ENCODE measurements around the gene ASTL.
"Not testable (repeated sequence)": the region's sequence is repeated elsewhere in the genome, so short reads cannot be mapped to it uniquely, and the experiment has no call there.

The ASTL gene

GRCh38 chr2:96138179-96139145 is at the start of gene ASTL:
ASTL (minus strand) TSS chr2:96138502; CDS start chr2:96138436, 66 bp downstream.
- no peak for DNase-seq (ENCODE audit: low read depth)

- no peak for DNase-seq (ENCODE audit: low read depth)
Observed at GRCh38 chr2:96186562-96186961, 48.3 kb upstream of the ASTL start.

- no peak for DNase-seq (ENCODE audit: low read depth)
Observed at GRCh38 chr2:96185516-96185915, 47.2 kb upstream of the ASTL start.

DNA sequence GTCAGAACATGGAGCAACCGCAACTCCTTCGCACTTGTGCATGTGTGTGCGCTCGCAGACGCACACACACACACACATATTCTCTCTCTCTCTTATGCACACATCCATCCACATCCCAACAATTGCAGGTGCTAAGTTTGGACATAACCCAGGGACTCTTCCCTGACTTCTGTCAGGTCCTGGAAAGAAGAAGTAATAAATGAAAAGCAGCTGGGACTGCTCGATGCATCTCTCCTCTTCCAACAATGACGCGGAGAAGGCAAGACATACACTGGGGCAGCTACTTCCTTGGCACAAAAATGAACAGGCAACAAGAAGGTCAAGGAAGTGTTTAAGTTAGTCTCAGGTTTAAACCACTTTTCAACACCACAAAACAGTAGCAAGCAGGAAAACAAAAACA is 46.7 kb upstream of the ASTL start:
- DNase-seq (ENCODE audit: low read depth), result no peak

- no peak for DNase-seq (ENCODE audit: low read depth)
Observed at GRCh38 chr2:96184188-96184587, 45.9 kb upstream of the ASTL start.

- no peak for DNase-seq (ENCODE audit: low read depth)
Observed at GRCh38 chr2:96181529-96181928, 43.2 kb upstream of the ASTL start.

DNA sequence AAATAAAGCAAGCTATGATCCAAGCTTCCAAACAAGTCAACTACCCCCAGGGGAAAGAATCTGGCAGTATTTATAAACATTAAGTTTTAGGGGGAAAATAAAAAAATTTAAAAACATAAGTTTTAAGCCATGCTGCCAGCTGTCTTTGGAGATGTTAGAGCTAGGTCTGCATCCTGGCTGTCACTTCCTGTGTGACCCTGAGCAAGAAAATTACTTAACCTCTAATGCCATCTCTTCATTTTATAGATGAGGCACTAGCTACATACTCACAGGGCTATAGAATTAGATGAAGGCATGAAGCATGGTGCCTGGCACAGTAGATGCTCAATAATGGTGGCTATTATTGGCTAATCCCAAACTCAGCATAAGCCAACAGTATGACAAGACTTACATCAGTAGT is 42.2 kb upstream of the ASTL start:
- no peak for DNase-seq (ENCODE audit: low read depth)

GRCh38 chr2:96180002-96180401 is 41.7 kb upstream of the ASTL start:
- DNase-seq (ENCODE audit: low read depth), result no peak

GRCh38 chr2:96176661-96177060 is 38.4 kb upstream of the ASTL start:
- no peak for DNase-seq (ENCODE audit: low read depth)

- no peak for DNase-seq (ENCODE audit: low read depth)
Observed at GRCh38 chr2:96175951-96176350, 37.6 kb upstream of the ASTL start.

GRCh38 chr2:96174251-96175144 is 36.2 kb upstream of the ASTL start:
- peak; percentile 55 for DNase-seq (ENCODE audit: low read depth)

GRCh38 chr2:96171831-96172230 is 33.5 kb upstream of the ASTL start:
- DNase-seq (ENCODE audit: low read depth), result no peak

- no peak for DNase-seq (ENCODE audit: low read depth)
Observed at GRCh38 chr2:96170626-96171025, 32.3 kb upstream of the ASTL start.

DNA sequence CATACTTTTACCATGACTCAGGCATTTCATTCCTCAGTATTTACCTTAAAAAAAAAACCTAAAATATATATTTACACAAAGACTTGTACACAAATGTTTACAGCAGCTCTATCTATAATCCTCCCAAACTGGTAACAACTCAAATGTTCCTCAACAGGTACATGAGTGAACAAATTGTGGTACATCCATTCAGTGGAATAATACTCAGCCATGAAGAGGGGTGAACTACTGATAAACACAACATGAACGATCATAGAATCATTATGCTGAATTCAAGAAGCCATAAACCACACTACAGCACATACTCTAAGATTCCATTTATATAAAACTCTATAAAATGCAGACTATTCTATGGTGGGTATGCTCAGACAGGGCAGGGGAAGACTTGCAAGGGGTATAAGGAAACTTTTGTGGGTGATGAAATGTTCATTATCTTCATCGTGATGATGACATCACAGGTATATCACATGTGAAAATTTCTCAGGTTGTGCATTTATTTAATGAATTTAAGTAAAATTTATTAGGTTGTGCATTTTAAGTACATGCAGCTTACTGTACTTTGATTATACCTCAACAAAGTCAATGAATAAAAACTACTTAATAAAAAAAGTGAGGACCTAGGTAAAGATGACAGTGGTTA is 31.7 kb upstream of the ASTL start:
- no peak for DNase-seq (ENCODE audit: low read depth)

- DNase-seq (ENCODE audit: low read depth), result no peak
Observed at GRCh38 chr2:96167407-96168013, 29.2 kb upstream of the ASTL start.

GRCh38 chr2:96164459-96165184 is 26.3 kb upstream of the ASTL start:
- DNase-seq (ENCODE audit: low read depth), result peak; percentile 34

DNA sequence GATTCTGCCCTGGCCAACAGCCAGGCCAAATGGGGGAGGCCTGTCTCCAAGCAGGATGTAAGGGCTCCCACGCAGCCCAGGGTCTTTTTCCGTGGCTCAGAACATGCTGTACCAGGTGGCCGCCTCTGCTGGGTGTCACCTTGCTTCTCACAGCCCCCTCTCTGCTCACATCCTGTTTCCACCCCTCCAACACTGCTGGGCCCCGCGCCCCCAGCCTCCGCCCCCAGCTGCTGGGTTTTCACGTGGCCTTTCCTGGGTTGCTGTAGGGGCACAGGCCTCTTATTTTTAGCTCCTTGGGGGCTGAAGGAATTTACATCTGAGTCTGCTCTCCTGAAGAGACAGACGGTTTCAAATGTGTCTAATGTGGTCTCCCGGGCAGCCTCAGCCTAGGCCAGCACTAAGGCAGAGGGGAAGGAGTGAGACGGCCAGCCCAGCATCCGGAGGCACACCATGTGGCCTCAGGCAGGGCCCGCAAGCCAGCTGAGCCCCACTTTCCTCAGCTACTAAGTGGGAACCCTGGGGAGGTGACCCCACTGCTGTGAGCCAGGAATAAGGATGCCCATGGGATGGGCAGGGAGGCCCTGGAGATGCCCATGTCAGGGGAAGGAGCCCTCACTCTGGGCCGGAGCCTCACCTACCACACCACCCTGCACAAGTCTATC is 25.6 kb upstream of the ASTL start:
- peak; percentile 29 for DNase-seq (ENCODE audit: low read depth)

DNA sequence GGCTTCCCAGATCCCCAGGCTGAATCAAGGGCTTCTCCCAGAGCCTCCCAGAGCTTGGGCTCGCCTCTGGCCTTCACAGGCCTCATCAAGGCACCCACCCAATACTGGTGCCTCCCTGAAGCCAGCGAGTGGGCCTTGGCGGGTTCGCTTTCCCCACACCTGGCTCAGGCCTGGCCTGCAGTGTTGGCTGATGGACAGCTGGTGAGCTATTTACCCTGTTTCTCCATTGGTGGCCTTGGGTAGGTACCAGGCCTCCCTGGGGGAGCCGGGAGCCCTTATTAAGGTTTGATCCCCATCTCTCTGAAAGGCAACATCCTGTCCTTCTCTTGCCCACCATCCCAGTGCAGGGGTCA is 25.1 kb upstream of the ASTL start:
- no peak for DNase-seq (ENCODE audit: low read depth)

- no peak for DNase-seq (ENCODE audit: low read depth)
Observed at GRCh38 chr2:96161898-96162297, 23.6 kb upstream of the ASTL start.

GRCh38 chr2:96160366-96160765 is 22.1 kb upstream of the ASTL start:
- DNase-seq (ENCODE audit: low read depth), result not testable (repeated sequence)
